Upper lobe of left lung (tissue), 4 donors: ENCODE results near the gene GSDMA.

Source experiments
- CTCF ChIP-seq, 6 experiments: fragments of 450-650 bp in 4 of 6; fragments of 200-600 bp in 2 of 6; sonication (generic) in 2 of 6; IDR thresholded peaks; one replicate each; pipeline ENCODE4 v1.5.1; 2016 to 2019; ENCODE audit warnings: antibody characterized with exemption in 6 of 6
- POLR2A ChIP-seq, 4 donors: fragments of 450-650 bp; IDR thresholded peaks; one replicate each; pipeline ENCODE4 v1.5.1; 2016 to 2017; ENCODE audit warnings: antibody characterized with exemption in 4 of 4, mild to moderate bottlenecking in 2 of 4
- POLR2AphosphoS5 ChIP-seq, 2 donors: sonication (generic); formaldehyde crosslinking; IDR thresholded peaks; one replicate each; pipeline ENCODE4 v1.5.1; 2017; ENCODE audit warnings: antibody characterized with exemption in 2 of 2

GRCh38 chr17:39919087-39919683, 43.6 kb upstream of the GSDMA start:
- TF ChIP-seq CTCF (IDR thresholded peaks at IDR 0.05) = no peak
- no peak for TF ChIP-seq POLR2A (IDR thresholded peaks at IDR 0.05)
- TF ChIP-seq POLR2AphosphoS5 (IDR thresholded peaks at IDR 0.05) = no peak
